ENCODE measurements around the gene SPATA33.

GRCh38 chr16:89646906-89647305, 10.7 kb upstream of the SPATA33 start:
- TF ChIP-seq, protein P1, sequence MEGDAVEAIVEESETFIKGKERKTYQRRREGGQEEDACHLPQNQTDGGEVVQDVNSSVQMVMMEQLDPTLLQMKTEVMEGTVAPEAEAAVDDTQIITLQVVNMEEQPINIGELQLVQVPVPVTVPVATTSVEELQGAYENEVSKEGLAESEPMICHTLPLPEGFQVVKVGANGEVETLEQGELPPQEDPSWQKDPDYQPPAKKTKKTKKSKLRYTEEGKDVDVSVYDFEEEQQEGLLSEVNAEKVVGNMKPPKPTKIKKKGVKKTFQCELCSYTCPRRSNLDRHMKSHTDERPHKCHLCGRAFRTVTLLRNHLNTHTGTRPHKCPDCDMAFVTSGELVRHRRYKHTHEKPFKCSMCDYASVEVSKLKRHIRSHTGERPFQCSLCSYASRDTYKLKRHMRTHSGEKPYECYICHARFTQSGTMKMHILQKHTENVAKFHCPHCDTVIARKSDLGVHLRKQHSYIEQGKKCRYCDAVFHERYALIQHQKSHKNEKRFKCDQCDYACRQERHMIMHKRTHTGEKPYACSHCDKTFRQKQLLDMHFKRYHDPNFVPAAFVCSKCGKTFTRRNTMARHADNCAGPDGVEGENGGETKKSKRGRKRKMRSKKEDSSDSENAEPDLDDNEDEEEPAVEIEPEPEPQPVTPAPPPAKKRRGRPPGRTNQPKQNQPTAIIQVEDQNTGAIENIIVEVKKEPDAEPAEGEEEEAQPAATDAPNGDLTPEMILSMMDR (IDR thresholded peaks at IDR 0.05): no peak
- no peak for TF ChIP-seq POLR2AphosphoS5 (IDR thresholded peaks at IDR 0.05)
